Hematopoietic multipotent progenitor cell treated with erythropoietin and hydrocortisone succinate and interleukin-3 and kit ligand, for 15 days (in vitro differentiated cells): ENCODE data around the gene CEP83.
"Not testable (repeated sequence)": the region's sequence is repeated elsewhere in the genome, so short reads cannot be mapped to it uniquely, and the experiment has no call there.

Experiments used
- DNase-seq: peaks from one replicate; pipeline ENCODE4 v3.0.0-alpha.2; 2015; ENCODE audit warnings: low spot score

The CEP83 gene

DNA sequence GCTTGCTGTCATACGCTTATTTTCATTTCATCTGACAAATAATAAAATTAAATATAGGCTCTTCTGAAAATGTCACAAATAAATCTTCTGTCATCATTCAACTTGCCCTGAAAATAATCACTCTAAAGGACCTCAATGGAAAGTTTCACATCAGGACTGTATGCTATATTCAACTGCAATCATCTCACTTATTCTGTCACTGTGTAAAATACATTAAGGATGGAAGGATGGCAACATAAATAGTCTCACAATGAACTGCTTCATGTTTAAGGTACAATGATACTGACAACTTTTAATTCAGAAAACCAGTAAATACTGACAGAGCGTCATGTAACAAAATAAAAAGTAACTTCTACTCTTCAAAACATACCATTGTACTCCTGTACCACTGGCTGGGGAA lies 82.1 kb downstream of the CEP83 start:
- DNase-seq, result no peak

DNA sequence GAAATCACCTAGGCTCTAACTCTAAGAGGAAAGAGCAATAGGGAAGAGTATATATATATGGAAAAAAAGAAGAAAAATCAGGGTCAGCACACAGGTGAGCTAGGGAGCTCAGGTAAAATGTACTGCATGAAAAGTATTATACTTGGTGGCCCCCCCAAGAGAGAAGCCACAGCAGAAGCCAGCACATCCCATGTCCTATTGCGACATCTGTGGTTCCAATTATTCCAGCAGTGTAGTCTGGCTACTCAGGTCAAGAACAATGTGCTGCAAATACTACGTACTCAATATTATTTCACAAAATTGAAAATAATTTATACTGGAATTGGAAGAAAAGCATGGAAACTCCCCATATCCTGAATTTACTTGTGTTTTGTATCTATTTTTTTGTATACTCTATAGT lies 85.5 kb downstream of the CEP83 start:
- no peak for DNase-seq

DNA sequence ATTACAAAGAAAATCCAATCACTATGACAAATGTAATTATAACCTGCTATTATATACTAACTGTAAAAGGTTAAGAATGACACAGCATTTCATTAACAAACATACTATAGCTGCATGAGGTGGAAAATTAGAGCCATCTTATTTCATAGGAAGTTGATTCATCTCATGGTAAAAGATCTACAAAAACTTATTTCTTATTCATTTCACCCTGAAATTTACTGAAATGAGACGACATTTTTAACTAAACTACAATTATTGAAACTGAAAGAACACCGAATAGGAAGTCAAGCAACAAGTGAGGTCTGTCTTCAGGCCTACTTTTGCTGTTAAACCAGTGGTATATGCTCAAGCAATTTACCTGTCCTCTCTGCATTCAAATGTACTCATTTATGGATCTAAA lies 87.2 kb downstream of the CEP83 start:
- no peak for DNase-seq

DNA sequence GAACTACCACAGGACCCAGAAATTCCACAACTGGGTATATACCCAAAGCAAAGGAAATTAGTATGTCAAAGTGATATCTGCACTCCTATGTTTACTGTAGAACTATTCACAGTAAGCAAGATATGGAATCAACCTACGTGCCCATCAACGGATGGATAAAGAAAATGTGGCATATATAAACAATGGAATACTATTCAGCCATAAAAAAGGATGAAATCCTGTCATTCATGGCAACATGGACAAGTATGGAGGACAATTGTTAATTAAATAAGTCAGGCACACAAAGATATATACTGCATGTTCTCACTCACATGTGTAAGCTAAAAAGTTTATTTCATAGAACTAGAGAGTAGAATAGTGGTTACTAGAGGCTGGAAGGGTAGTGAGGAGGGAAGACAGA lies 97.0 kb downstream of the CEP83 start:
- no peak for DNase-seq

DNA sequence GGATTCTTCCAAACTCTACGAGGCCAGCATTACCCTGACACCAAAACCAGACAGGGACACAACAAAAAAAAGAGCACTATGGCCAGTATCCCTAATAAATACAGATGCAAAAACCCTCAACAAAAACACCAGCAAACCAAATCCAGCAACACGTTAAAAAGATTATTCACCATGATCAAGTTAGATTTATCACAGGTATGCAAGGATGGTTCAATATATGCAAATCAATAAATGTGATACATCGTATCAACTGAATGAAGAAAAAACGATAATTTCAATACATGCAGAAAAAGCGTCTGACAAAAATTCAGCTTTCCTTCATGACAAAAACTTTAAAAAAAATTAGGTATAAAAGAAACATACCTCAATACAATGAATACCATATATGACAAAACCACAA lies 99.9 kb downstream of the CEP83 start:
- no peak for DNase-seq

DNA sequence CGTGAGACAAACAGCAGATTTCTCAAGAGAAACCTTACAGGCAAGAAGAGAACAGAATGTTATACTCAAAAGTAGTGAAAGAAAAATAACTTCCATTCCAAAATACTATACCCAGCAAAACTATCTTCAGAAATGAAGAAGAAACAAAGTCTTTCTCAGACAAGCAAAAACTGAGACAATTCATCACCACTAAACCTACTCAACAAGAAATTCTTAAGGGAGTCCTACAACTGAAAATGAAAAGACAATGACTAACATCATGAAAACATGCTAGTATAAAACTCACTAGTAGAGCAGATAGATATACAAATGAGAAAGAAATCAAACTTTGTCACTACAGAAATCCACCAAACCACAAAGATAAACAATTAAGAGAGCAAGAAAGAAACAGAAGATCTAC lies 106.5 kb downstream of the CEP83 start:
- no peak for DNase-seq

DNA sequence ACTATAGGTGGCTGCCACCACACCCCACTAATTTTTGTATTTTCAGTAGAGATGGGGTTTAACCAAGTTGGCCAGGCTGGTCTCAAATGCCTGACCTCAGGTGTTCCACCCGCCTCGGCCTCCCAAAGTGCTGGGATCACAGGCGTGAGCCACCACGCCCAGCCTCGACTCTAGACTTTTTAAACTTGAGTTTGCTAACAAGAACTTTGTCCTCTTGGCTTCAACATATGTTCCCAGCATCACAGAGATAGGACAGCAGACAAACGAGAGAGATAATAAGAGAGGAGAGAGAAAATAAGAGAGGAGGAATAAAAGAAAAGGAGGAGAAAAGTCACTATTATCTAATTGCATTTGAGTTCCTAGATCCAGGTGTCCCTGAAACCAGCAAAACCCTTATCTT lies 119.1 kb downstream of the CEP83 start:
- no peak for DNase-seq

DNA sequence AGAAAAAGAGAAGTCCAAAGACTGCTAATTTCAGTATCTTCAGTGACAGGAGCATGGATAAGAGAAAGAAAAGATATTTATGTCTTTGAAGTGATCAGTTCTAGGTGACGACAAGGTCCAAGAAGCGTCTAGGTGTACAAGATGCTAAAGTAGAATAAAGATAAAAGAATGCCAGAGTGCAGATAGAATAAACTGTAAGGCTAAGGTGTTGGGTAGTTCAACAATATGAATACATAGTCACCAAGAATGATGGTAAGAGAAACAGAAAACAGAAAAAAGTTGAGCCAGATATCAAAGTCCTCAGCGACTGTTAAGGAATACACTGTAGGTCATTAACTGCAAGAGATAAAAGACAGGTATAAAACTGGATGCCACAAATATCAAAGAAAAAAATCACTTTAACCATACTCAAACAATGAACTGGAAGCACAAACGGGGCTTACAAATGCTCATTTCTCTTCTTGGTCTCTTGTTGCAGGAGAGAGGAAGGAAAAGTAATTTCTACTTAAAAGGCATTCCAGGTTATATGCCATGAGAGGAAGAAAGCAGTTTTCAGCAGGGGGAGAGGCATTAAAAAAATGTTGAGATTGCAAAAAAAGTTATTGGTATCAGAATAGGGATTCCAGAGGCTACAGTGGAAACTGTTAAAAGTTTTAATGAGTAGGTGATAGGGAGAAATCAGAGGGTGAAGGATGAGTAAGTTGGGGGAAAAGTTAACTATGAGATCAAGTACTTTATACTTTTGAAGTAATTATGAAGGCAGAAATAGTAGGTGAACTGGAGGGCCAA lies 121.5 kb downstream of the CEP83 start:
- DNase-seq, result no peak

DNA sequence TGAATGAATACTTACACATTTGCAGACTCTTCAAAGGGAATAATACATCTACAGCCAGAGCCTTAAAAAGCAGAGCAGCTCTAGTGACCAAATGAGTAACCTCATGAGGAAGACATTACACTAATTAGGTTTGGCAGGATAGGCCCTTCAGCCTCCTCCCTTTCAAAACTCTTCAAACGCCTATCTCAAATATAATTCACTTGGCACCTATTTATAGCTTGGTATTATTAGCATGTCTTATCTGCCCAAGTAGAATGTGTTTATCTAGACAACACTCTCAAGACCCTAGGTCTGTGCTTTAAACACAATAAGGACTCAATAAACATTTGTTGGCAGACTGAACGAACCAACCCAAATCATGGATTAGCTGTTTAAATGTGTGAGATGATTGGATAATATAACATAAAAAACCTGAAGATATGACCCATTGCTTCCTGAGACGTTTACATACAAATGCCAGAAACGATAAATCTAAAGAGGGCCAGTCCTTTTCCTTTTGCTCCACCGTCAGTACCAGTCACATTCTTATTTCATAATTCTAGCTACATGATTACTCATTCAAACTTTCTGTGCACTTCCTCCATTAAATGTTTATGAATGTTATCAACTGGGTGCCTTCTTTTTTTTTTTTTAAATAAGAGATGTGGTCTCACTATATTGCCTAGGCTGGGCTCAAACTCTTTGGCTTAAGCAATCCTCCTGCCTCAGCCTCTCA lies 123.3 kb downstream of the CEP83 start:
- DNase-seq, result no peak

DNA sequence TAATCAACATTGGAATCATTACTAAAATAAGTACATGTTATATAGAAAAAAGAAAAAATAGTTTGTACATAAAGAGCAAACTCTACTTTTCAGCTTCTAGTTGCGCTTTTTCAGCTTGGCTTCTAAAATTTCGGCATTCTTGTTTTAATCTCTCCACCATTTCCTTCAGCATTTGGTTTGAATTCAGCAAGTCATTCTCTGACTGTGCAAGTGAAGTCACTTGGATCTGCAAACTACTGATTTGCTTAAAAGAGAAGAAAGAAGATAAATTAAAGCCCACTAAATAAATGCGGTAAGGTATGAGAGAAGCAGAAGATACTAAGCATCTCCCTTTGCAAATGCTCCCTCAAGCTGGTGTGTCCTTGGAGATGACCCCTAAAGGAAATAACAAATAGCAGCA lies 126.3 kb downstream of the CEP83 start:
- DNase-seq, result no peak

DNA sequence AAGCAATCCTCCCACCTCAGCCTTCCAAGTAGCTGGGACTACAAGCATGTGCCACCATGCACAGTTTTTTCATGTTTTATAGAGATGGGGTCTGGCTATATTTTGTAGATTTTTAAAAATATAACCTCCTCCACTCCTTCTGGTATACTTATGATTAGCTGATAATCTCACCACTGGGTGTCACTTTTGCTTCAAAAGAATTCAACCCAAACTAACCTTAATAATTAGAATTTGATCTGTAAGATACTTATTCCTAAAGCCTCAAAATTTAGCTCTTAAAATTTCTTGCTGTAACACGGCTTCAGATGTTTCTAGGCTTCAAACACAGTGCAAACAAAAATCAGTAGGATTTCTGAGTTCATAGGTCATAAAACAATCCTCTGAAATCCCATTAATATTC lies 130.3 kb downstream of the CEP83 start:
- DNase-seq, result no peak

DNA sequence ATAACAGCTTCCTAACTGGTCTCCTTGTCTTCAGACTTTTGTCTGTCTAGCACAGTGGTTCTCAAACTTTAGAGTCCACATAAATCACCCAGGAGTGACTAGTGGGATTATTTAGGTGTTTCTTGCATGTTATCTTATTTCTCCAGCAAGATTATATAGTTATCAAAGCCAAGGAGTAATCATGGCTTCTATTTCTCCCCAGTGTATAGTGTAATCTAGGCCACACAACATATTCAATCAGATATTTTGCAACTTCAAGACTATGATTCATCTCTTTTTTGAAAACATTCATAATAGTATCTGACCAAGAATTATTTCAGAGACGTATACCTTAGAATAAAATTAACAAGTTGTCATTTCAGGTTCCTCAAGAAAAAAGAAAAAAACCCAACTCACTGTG lies 131.9 kb downstream of the CEP83 start:
- no peak for DNase-seq

DNA sequence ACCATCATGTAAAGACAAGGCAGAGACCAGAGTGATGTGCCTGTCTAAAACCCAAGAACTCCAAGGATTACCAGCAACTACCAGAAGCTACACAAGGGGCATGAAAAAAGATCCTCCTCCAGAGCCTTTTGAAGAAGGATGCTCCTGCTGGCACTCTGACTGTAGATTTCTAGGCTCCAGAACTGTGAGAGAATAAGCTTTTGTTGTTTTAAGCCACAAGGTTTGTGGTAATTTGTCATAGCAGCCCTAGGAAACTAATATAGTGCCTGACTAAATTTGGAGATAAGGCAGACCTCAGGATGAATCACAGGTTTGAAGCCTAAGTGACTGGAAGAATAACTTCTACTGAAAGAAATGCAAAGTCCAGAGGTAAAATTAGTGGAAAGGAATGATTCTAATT lies 132.9 kb downstream of the CEP83 start:
- no peak for DNase-seq

DNA sequence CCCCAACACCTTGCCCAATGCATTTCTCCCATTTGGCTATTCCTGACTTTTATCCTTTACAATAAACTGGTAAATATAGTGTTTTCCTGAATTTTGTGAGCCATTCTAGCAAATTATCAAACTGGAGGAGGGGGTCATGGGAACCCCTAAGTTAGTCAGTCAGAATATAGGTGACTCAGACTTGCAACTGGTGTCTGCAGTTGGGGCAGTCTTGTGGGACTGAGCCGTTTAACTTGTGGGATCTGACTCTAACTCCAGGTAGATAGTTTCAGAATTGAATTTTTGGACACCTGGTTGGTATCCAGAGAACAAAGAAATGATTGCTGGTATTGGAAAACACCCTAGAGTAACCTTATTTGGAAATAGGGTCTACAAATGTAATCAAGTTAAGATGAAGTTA lies 133.4 kb downstream of the CEP83 start:
- DNase-seq, result no peak

DNA sequence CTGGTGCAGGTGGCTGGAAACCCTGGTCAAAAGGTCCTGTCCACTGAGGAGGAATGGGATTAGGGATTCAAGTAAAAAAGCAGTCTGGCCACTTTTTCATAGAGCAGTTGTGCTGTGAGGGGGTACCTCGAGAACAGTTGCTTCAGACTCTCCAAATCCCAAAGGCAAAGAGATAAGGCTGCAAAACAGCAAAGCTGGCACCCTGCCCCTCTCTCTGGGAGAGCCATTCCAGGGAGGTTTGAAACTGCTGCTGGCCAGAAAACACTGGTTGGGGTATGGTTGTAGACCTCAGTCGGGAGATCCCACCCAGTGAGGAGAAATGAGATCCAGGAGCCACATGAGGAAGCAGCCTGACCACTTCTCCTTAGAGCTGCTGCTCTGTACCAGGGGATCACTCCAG lies 137.3 kb downstream of the CEP83 start:
- DNase-seq, result no peak

DNA sequence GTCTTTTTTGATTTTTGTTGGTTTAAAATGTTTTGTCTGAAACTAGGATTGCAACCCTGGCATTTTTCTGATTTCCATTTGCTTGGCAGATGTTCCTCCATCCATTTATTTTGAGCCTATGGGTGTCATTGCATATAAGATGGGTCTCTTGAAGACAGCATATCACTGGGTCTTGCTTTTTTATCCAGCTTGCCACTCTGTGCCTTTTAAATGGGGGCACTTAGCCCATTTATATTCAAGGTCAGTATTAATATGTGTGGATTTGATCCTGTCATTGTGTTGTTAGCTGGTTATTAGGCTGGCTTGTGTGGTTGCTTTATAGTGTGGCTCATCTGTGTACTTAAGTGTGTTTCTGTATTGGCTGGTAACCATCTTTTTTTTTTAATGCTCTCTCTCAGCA lies 139.6 kb downstream of the CEP83 start:
- no peak for DNase-seq

DNA sequence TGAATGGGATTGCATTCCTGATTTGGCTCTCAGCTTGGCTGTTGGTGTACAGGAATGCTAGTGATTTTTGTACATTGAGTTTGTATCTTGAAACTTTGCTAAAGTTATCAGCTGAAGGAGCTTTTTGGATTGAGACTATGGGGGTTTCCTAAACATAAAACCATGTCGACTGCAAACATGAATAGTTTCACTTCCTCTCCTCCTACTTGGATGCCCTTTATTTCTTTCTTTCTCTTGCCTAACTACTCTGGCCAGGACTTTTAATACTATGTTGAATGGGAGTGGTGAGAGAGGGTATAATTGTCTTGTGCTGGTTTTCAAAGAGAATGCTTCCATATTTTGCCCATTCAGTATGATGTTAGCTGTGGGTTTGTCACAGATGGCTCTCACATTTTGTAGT lies 141.5 kb downstream of the CEP83 start:
- no peak for DNase-seq

DNA sequence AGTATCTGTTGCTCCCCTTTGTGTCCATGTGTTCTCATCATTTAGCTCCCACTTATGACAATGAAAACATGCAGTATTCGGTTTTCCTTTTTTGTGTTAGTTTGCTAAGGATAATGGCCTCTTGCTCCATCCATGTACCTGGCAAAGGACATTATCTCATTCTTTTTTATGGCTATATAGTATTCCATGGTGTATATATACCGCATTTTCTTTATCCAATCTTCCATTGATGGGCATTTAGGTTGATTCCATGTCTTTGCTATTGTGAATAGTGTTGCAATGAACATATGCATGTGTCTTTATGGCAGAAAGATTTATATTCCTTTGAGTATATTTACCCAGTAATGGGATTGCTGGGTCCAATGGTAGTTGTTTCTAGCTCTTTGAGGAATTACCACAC lies 143.1 kb downstream of the CEP83 start:
- not testable (repeated sequence) for DNase-seq

DNA sequence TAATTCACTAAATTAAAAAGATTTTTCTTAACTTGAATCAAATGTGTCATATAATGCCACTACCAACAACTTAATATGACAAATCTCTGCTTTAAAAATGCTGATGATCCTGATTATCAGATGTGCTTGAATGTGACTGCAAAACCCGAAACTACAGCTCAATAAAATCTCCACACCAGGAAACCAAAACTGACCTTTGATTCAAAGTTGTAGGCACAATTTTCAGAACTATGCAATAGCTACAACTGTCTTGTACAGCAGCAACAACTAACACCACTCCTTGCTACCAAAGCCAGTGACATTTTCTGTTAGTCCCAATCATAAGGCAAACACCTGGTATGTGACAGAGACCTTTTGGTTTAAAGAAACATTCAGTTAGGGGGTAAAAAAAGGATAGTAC lies 147.3 kb downstream of the CEP83 start:
- DNase-seq, result no peak

DNA sequence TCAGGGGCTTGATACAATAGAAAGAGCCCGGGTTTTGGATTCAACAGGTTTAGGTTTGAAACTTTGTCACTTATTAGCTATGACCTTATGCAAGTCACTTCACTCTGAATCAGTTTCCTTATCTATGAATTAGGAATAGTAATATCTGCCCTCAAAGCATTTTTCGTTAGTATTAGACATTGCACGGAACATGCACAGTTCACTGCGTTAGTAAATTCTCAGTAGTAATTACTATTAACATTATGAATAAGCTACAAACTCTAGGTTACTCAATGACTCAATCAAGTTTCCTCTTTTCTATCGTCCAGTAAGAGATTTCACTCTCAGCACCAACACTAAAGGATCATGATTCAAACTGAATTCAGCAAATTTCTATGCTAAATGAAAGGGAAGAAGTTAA lies 150.3 kb downstream of the CEP83 start:
- DNase-seq, result no peak

DNA sequence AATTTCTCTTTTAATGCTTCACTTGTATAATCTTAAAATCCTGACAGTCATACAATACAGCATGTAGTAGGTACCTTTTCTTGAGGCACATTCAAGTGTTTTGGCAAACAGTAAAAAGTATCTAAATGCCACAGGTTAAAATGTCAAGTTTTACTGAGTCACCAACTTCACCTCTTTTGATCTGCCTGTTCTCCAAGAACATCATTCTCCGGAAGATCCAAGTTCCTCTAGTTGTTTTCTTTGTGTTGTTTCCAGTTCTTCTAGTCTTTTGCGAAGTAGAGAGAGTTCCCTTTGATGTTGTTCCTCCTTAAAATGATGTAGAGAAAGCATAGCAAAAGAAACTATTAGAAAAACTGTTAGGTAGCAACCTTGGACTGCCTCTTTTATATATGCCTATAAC lies 151.1 kb downstream of the CEP83 start:
- DNase-seq, result no peak

DNA sequence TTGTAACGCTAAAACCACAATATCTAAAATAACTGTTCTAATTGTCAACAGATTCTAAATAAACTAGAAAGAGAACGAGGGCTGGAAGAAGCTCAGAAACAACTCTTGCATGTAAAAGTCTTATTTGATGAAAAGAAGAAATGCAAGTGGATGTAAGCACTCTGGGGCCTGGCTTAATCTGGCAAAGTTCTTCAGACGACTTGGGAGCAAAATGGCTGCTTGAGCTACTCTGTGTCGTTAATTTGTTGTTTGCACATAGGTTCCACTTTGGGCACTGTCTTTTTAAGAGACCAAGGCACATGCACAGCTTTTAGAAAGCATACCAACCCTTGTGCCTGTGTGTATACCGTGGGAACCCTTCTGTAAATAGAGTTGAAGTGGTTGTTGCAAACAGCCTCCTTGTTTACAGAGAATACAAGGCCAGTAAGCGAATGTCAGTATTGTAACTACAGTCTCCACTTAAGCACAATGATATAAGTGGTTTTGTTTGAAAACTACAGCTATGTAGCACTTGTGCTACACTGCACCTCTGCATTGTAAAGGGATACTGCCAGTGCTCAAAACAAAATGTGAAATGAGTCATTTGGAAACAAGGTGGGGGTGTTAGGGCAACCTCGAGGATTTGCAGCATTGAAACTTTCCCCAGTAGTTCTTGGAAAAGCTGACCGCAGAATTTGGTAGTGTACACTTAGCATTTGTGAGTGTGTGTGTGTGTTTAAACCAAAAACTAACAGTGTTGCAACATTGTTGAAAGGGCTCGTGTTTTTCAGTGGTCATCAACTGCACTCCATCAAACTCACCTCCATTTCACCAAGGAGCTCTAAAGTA lies 154.3 kb downstream of the CEP83 start:
- no peak for DNase-seq

DNA sequence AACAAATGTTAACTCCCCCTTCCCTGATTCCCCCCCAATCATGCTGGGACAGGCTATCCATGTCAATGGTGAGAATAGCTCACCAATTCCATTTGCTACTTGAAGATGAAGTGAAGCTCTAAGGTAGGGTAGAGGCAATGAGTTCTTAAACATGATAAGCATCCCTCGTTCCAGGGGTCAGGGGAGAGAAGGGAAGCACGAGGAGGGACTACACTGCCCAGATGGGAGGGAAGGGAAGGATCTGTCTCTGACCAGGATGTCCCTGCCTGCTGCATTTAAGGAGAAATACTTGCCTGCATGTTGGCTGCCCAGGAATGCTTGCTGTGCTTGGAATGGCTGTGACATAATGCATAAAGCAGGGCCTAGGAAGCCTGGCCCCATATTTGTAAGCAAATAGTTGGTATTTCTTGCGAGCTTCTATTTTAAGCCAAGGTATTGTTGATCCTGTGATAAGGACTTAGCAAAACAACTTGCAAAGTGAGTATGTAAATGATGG lies 155.1 kb downstream of the CEP83 start:
- DNase-seq, result no peak
